NCI-H2029 treated with DMSO at 0.1 percent for 48 hours (cell line): ENCODE data around the gene CACNA1S.

Experiments
- DNase-seq: peaks from one replicate; lab custom pipeline; 2025; lab: John Stamatoyannopoulos, UW

The CACNA1S gene

DNA sequence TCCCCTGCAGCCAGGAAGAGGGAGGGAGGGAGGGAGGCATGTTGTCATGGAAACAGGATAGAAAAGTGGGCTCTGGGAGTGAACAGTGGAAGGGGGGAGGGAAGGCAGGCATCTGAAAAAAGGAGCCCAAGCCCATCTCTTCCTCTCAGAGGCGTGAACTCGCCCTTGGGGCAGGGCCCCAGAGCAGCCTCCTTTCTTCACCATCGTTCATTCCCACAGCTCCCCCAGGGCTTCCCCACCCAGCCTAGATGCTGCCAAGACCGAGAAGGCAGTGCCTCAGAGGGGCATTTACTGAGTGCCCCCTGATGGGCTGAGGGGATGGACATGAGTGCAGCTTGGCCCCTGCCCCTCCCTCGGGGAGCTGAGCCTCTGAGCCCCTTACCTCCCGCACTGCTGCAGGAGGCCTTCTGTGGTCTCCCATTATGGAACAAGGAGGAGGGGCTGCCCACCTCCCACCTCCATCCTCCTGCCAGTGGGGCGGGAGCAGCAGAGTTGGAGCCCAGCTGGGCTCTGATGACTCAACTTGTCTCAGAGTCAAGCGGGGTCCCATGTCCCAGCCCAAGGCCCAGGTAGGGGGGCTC lies 49.6 kb downstream of the CACNA1S start:
- DNase-seq, result no peak

DNA sequence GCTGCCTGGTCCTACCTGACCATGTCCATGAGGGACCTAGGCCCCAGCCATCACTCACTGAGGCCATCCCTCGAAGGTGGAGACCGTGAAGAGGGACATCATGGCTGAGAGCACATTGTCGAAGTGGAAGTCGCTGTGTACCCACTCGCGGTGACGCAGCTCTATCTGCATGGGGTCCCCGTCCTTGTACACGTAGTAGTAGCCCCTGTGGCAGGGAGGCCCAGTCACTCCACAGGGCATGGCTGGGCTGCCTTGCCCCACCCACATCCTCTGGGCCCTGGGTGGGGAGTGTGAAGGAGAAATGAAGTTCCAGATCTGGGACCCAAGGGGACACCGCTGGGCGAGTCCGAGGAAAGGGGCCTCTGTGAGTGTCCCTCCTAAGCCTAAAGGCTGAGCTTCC lies 50.3 kb downstream of the CACNA1S start:
- DNase-seq, result no peak

DNA sequence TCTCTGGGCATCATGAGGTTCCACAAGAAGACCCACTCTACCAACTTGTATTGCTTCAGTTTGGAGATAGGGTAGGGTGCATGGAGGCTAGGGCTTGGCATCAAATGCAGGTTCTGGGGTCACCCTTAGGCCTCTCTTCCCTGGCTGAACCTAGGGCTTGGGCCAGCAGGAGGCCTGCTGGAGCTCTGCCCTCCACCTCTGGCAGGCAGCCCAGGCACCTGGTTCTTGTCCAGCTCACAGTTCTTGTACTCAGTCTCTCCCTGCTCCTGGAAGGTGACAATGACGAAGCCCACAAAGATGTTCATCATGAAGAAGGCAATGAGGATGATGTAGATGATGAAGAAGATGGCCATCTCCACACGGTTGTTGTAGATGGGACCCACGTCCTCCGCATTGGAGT lies 51.2 kb downstream of the CACNA1S start:
- no peak for DNase-seq

DNA sequence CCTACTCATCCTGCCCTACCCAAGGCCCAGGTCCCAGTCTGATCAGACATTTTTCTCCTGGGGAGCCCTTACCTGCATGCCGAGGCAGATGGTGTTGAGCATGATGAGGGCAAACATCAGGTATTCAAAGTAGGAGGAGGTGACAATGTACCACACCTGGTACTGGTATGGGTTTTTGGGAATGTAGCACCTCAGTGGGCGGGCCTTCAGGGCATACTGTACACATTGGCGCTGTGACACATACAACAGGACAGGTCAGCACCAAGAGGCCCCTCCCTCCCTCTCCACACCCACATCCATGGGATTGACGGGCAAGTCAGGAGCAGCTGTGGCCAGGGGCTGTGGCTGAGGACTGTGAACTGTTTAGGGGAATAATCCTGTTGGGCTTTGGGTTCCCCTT lies 51.6 kb downstream of the CACNA1S start:
- no peak for DNase-seq

DNA sequence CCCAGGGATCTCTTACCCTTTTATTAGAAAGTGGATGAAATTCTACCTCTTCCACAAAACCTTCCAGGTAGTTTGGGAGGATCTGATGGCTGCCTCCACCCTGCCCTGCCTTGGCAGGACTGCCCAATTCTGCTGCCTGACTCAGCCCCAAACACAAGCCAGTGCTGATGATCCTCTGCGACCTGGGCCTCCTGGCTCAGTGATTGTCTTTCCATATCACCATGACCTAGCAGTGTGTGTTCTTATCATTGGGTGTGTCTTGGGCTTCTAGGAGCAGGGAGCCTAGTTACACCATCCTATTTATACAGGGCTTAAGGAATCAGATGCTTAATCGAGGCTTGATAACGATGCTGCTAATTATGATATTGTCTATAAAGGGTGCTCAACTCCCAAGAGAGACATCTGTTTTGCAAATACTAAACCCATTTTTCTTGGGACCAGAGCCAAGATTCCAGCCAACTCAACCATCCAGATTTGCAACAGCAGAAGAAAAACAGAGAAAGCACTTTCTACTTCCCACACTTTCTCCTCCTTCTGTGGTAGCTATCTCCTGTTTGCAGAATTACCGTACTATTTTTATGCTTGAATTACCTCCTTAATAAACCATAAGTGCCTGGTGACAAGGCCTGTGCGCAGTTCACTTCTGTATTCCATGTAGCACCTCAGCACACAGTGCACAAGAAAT lies 52.2 kb downstream of the CACNA1S start:
- no peak for DNase-seq

DNA sequence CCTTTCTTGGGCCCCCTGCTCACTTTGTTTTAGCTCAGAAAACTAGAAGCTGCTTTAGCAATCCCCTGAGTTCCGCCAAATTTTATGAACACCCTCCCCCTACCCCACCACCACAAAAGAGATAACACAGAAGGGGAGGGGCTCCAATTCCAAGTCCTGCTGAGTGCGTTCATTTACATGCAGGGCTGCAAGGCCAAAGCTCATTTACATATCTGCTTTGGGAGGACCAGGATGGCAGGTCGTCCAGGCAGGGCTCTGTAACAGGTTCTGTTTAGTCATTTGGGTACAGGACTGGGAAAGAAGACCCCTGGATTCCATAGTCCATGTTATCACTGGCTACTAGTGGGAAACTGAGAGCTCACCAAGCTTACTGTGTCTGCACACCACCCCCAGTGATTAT lies 52.8 kb downstream of the CACNA1S start:
- DNase-seq, result no peak

DNA sequence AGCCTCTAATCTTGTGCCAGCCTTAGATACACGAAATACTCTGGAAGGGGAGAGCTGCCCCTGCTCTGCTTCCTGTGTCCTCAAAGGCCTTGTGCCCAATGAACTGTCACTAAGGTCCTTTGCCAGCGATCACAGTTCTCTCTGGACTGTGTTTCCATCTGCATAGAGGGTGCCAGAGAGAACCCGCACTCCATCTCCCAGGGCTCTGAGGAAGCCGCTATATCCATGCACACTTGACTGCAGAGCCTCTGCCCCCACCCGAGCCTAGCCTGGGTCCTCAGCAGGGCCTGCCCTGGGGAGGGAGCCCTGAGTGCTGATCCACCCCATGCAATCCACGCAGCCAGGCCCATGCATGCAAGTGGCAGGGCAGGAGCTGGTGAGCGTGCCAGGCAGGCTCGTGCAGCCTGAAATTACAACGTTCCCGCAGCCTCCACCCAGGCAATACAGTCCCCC lies 58.1 kb downstream of the CACNA1S start:
- no peak for DNase-seq

DNA sequence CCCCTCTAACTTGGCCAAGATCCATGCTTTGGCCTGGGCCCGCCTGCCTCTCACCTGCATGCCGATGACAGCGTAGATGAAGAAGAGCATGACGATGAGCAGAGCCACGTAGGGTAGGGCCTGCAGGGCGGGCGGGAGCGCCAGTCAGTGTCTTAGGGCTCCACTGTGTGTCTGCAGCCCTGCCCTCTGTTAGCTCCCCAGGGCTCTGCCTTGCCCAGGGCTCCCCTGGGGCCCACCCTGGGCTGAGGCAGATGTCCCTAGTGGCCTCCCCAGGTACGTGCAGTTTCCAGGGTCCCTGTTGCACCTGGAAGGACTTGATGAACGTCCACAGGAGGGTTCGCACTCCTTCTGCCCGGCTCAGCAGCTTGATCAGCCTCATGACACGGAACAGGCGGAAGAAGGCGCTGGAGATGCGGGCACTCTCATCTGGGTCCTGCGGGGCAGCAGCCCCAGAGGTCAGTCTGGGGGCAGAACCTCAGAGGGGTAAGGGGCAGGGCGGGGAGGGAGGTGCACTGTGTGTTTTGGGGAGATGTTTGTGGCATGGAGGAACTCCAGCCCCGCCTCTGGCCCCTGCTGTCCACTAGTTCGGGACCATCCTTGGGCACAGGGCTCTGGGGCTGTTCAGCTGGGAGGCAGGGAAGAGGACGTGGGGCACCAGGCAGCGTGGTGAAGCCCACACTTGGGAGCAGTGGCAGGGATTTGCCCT lies 58.9 kb downstream of the CACNA1S start:
- DNase-seq, result no peak

DNA sequence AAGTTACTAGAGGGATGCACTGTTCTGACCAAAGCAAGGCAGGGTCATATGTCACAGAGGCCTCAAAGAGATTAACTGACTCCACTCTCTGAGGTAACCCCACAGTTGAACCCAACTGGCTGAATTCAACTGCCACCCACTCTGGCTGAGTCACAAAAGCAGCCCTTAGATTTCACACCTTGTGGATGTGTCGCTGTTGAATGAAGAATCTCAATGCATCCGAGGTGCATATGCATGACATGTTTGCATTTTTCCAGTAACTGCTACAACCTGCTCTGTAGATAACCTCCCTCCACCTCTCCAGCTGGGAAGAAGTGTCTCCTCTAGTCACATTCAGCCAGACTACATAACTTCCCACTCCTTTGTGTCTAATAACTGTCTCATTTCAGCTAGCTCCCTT lies 60.8 kb downstream of the CACNA1S start:
- no peak for DNase-seq

DNA sequence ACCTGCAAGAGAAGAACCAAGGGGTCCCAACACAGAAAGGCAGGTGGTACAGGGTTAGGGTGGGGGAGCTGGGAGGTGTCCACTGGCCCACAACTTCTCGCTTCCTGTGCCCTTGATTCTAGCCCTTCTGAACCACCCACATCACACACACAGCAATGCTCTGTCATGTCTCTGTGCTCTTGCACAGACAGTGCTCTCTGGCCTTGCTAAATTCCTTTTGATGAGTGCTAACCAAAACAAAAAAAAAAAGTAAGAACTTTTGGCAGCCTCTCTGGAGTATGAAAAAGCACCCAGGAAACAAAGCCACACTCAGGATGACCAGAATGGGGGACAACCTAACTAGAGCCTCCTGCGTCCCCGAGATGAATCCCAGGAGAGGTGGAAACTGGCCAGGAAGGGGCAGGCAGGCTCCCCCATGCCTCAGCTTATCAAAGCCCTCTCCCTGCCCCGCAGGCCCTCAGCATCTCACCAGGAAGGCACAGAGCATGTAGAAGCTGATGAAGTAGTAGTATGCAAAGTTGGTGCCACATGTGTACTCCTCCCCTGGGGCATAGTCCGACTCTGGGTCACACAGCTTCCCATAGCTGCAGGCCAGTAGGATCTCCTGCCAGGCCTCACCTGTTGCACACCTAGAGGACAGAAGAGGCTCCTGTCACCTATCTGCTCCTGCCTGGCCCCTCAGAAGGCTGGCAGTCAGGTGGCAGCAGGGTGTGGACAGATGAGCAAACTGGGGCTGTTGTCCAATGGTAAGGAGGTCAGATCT lies 61.5 kb downstream of the CACNA1S start:
- DNase-seq, result no peak

DNA sequence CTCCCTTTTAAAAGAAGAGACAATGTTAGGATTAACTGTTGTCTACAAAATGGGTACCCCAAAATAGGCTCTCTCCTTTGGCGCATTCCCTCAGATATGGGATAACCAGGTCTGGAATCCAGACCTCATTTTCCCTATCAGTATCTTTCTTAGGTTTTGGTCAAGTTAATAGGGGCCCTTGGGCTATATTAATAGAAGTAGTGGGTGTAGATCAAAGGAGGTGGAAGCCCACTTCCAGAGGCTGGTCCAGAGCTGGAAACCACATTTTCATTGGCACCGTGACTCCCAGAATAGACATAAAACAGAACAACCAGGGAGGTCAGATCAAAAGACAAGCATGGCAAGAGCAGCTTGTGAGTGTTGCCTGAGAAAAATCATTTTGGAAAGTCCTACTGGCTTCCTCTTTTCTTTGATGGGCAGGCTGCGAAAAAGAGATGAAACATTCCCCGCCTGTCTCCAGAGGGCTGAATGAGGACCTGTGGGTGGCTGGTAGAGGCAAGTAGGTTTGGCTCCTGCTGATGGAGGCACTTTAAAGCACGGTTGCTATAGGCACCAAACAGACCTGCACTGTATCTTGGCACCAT lies 62.9 kb downstream of the CACNA1S start:
- DNase-seq, result no peak

DNA sequence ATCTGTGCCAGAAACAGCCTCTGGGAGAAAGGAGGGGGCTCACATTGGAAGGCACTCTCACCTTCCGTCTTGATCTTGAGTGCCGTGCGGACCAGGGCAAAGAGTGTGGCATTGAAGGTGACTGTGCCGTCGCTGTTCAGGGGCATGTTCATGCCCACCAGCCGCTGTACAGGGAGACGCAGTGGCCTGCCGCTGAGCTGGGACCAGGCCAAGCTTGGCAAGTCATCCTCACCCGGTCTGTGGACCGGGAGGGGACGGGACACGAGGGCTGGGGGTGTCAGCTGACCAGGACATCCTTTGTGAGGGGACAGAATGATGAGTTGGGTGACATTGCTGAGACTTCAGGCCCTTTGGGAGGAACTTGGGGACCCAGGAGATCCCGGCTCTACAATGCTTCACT lies 63.7 kb downstream of the CACNA1S start:
- no peak for DNase-seq

DNA sequence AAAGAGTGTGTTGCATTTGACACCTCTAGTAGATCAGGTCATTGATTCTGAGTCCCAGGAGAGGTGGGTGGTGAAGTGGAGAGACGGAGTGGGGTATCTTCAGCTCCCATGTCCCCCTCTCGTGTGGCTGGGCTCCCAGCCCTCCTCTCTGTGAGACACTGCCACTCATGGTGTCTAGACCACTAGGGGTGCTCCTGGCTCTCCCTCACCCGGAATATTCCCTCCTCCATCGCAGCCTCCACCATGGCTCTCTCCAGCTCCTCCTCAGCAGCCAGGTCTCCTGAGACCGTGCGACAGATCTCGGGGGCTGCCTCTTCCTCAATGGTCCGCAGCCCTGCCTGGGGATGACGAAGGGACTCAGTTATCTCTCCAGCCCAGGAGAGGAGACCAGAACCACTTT lies 68.1 kb downstream of the CACNA1S start:
- DNase-seq, result no peak

DNA sequence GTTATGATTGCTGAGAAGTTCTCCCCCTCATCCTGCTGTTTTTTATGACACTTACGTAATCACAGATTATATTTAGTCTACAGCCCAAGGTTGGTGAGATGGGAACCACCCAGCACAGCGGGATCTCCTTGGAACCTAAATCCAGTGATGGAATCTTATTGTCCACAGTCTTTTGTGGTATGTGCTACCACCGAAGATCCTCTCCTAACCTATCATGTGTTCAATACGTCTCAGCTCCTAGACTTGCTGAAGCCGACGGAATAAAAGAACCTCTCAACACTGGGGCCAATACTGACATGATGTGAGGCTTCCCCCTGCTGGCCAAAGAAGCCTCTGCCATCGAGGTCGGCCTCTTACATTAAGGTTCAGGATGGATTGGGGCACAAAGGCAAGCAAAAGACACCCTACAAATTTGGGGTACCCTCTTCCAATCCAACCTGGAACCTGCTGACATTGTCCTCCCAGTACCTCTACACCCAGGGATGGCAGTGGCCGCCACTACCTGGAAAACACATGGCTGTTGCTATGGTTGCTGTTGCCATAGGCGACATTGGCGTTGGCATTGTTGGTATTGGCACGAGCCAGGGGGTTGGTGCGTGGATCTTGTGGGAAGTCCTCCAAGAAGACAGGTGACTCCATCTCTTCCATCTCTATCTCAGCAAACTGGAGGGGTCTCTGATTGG lies 69.3 kb downstream of the CACNA1S start:
- DNase-seq, result peak; percentile 71

DNA sequence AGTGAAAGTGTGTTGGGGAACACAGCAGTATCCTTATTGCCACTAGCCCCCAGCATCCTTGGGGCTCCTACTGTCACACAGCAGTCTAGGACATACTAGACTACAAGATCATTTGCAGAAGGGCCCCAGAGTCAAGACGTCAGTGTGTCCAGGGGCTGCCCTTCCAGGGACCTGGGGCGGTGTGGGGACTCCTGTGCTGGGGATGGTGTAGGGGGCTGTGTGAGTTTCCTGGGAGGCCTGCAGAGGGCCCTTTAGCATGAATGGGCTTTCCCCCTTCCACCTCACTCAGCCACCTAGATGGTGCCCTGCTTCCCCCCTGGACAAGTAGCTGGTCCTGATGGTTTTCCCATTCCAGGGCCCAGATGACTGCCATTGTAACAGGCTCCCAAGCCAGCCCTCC lies 71.2 kb downstream of the CACNA1S start:
- no peak for DNase-seq

DNA sequence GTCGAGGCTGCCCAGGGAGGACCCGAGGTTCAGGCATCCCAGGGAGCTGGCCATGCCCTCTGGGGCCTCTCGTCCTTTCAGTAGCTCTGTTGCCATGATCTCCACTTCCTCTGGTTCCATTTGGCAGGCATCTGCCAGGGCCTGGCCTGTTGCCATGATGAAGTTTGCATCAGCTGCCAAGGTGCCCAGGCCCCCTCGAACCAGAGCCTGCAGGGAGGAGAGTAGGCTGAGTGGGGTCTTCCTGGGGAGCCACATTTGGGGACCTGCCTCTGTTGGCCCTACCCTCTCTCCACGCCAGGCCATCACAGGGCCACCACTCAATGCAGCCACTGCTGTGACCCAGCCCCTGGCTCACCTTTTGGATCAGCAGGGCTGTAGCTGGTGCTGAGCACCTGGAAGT lies 72.3 kb downstream of the CACNA1S start:
- DNase-seq, result no peak

DNA sequence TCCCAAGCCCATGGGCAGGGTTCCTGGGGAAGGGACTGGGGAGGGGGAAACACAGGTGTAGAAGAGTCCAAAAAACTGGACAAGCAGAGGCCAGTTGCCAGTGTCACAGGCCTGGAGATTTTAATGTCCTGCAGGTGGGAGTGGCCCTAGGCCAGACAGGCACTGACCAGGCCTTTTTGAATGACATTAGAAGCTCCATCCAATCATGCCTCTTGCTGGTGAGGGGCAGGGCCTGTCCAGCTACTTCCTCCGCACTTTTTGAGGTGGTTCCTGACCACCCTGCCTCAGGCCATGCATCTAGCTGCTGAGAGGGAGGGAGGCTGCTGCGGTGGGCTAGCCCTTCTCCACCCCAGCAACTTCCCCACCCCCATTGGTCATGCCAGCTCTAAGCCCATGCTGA lies 72.8 kb downstream of the CACNA1S start:
- DNase-seq, result no peak

DNA sequence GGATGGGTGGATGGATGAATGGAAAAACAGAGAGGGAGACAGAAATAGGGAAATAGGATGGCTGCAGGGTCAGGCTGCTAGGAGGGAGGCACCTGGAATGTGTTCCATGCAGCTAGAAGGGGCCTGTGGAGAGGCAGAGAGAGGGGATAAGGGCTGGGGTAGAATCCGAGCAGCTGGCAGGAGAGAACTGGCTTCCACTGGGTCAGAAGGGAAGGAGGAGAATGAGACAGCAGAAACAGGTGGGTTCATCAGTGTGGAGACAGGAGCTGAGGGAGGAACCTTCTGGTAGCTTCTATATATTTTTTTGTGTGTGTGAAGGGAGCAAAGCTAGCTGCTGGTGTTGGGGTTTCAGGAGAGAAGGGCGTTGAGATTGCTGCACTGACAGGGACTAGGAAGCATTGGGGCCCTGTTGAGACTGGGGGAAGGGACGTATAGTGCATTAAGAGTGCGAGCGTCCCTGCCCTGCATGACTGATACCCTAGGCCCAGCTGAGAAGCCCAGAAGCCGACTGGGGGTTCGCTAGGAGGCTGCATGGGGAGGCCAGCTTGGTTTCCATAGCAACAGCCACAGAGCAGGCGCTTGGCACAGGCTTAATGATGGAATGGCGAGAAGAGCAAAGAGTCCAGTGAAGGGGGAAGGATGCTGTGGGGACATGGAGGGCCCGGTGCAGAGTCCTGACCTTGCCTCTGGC lies 73.9 kb downstream of the CACNA1S start:
- DNase-seq, result no peak

DNA sequence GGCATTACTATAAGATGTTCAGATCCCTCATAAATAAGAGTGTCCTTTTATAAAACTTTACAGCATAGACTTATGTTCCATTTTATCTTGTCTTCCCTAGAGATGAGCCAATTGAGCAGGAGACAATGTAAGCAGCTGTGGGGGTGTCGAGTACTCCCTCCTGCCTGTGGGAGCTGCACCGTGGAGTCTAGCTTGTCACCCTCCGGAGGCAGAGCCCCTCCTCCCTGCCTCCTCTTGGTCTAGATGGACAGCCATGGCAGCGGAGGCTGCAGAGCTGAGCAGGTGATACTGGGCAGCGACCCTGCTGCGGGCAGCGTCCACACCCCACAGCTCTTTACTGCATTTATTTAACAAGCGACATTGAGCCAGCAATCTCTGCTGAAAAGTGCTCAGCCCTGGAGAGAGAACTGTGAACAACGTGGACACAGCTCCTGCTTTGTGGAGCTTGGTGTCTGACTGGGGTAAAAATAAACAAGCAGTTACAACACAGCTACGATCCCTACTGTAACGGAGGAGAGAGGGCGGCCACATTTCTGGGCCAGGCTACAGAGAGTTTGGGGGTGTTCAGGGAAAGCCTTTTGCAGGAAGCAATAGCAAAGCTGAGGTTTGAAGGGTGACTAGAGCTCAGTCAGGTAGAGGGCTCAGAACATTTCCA lies 75.9 kb downstream of the CACNA1S start:
- DNase-seq, result no peak

DNA sequence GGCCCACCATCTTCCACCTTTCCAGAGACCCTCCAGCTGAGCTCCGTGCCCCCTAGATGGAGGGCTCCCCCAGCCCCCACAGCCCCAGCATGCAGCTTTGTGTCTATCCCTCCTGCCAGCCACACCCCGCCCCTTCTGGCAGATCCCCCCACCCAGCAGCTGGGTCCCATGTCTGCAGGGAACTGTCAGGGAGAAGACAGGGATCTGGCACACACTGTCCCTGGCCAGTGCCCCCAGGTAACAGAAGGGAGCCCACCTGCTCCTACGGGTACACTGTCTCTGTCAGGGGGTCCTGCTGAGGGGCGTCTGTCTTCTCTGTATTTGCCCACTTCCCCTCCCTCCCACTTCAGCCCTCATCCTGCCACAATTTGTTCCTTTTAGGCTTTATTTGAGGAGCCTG lies 77.6 kb downstream of the CACNA1S start:
- DNase-seq, result no peak

DNA sequence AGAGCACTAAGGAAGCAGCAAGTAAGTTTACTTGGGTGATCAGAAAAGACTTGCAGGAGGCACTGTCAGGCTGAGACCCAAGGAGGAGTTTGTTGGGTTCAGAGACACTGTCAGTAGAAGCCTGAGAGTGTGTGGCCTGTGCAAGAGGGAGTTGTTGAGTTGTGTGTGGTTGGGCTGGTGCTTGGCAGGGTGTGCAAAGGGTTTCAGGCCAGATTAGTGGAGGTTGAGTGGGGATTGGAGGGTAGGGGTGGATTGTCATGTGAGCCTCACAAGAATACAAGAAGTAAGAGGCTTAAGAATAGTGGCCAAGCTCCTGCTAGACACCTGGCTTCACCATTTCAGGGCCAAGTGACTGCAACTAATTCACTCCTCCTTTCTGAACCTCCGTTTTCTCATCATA lies 79.8 kb downstream of the CACNA1S start:
- DNase-seq, result no peak
